Colonic mucosa (tissue), 4 donors: Measurements from ENCODE around the gene SLC25A1. TPM values are rescaled to one million over a fixed set of nuclear protein-coding genes. Genes with fewer than 3 reads are reported as not detected.

Experiments used
- DNase-seq: peaks from one replicate; pipeline ENCODE4 v3.0.0-alpha.2; 2020
- H3K27ac ChIP-seq: fragments of 200-600 bp; one replicate; pipeline ENCODE4 v1.8.0; 2021
- H3K27me3 ChIP-seq: fragments of 200-600 bp; one replicate; pipeline ENCODE4 v1.8.0; 2021
- H3K36me3 ChIP-seq: fragments of 200-600 bp; one replicate; pipeline ENCODE4 v1.8.0; 2021
- H3K4me1 ChIP-seq: fragments of 200-600 bp; one replicate; pipeline ENCODE4 v1.8.0; 2021; ENCODE audit warnings: mild to moderate bottlenecking
- H3K4me3 ChIP-seq: fragments of 200-600 bp; one replicate; pipeline ENCODE4 v1.8.0; 2021
- H3K9ac ChIP-seq, 2 donors: one replicate each; pipeline ENCODE4 v1.7.0; 2013; ENCODE audit warnings: control low read depth in 2 of 2, low read depth in 2 of 2, low read length in 2 of 2
- H3K9me3 ChIP-seq: fragments of 200-600 bp; one replicate; pipeline ENCODE4 v1.8.0; 2021
- CTCF ChIP-seq: fragments of 200-600 bp; IDR thresholded peaks from one replicate; pipeline ENCODE4 v1.8.0; 2022; ENCODE audit warnings: antibody characterized with exemption, mild to moderate bottlenecking
- intact Hi-C: fragments of 100-400 bp; cut with DNase I; formaldehyde crosslinking; loops from one replicate; pipeline ENCODE4 v1.14.1; 2022
- total RNA-seq, 2 donors: library from RNA; stranded (reverse); fragmentation: NEBNext Ultra II Directional in 1 of 2; extraction: Animal tissue kit (Norgen Biotek cat#: 25700) in 1 of 2; gene quantifications; one replicate each; pipeline ENCODE4 v1.2.1, GENCODE V29; 2021
- donor health status: healthy.
- donor health status: DM: no; HTN: no; CAD: no.
- donor health status: DM: no; HTN: no; CAD: no.

The SLC25A1 gene
- total RNA-seq, 2 donors from 2014 or later, result 191 to 218 TPM

- DNase-seq, result peak; percentile 86
- Histone ChIP-seq H3K36me3 (no peaks in the 10 kb centered on the region), H3K9ac (peak overlapping the region; percentile 37 to 89), H3K27ac (peak overlapping the region; percentile 11), H3K4me3 (no peak overlapping the region), H3K27me3 (peaks cover 23% of the 10 kb centered on the region), H3K4me1 (peaks cover 41% of the 10 kb centered on the region), H3K9me3 (no peaks in the 10 kb centered on the region)
- TF ChIP-seq CTCF, result no peak
- intact Hi-C loops, result no loop called here
These were observed 5.2 kb downstream of the SLC25A1 start for GRCh38 chr22:19173047-19174035.

GRCh38 chr22:19172213-19173046, 6.1 kb downstream of the SLC25A1 start:
- peak overlapping the region; percentile 92 for H3K4me3 ChIP-seq
- peaks cover 23% of the 10 kb centered on the region for H3K27me3 ChIP-seq
- peak overlapping the region; percentile 89 to 95 for H3K9ac ChIP-seq
- no peaks in the 10 kb centered on the region for H3K36me3 ChIP-seq
- no peak for TF ChIP-seq CTCF
- no peaks in the 10 kb centered on the region for H3K9me3 ChIP-seq
- DNase-seq, result no peak
- peak overlapping the region; percentile 72 for H3K27ac ChIP-seq
- peaks cover 39% of the 10 kb centered on the region for H3K4me1 ChIP-seq
- intact Hi-C loops, result no loop called here

- Histone ChIP-seq H3K9ac (peak overlapping the region in 1 of 2 donors; percentile 24), H3K4me1 (peaks cover 31% of the 10 kb centered on the region), H3K4me3 (no peak overlapping the region), H3K27me3 (peaks cover 23% of the 10 kb centered on the region), H3K36me3 (no peaks in the 10 kb centered on the region), H3K9me3 (no peaks in the 10 kb centered on the region), H3K27ac (no peak overlapping the region)
- no peak for TF ChIP-seq CTCF
- intact Hi-C loops, result no loop called here
- DNase-seq, result no peak
These were observed 8.6 kb downstream of the SLC25A1 start for GRCh38 chr22:19169947-19170318.

GRCh38 chr22:19169002-19169946, 9.3 kb downstream of the SLC25A1 start:
- no peak for TF ChIP-seq CTCF
- no peak for DNase-seq
- Histone ChIP-seq H3K4me3 (peak overlapping the region; percentile 21), H3K36me3 (no peaks in the 10 kb centered on the region), H3K27me3 (peaks cover 23% of the 10 kb centered on the region), H3K4me1 (peaks cover 31% of the 10 kb centered on the region), H3K9ac (no peak overlapping the region), H3K9me3 (no peaks in the 10 kb centered on the region), H3K27ac (no peak overlapping the region)
- intact Hi-C loops, result no loop called here
